ENCODE data around the gene TM7SF2. TPM values are rescaled to one million over a fixed set of nuclear protein-coding genes. Genes with fewer than 3 reads are reported as not detected.
"Not testable (repeated sequence)": the region's sequence is repeated elsewhere in the genome, so short reads cannot be mapped to it uniquely, and the experiment has no call there.

The TM7SF2 gene
- total RNA-seq, 1 donor from 2014 or later = 36.1 TPM

GRCh38 chr11:65141896-65142494 is 30.3 kb downstream of the TM7SF2 start:
- Histone ChIP-seq H3F3A (ENCODE audit: low read depth) (no peaks in the 10 kb centered on the region), H3K9ac (no peak overlapping the region), H2AFZ (replicated peaks) (no peak overlapping the region), H3K4me1 (no peaks in the 10 kb centered on the region), H3K9me3 (ENCODE audit: low read depth) (no peaks in the 10 kb centered on the region), H3K4me2 (no peak overlapping the region), H3K27me3 (peaks cover 22% of the 10 kb centered on the region), H3K27ac (no peak overlapping the region), H3K4me3 (no peak overlapping the region), H3K79me2 (ENCODE audit: low read depth) (no peaks in the 10 kb centered on the region), H4K20me1 (ENCODE audit: low read depth) (no peaks in the 10 kb centered on the region), H3K36me3 (no peaks in the 10 kb centered on the region)
- Mint-ChIP-seq H3K27me3 (ENCODE audit: insufficient read depth, low read depth) (peaks cover 6% of the 10 kb centered on the region), H3K4me3 (no peak overlapping the region), H3K27ac (no peak overlapping the region), H3K36me3 (no peaks in the 10 kb centered on the region), H3K4me1 (no peaks in the 10 kb centered on the region), H3K9me3 (peaks cover 10% of the 10 kb centered on the region)
- TF ChIP-seq EZH2 (IDR thresholded peaks at IDR 0.05) (no peak), EZH2phosphoT487 (IDR thresholded peaks at IDR 0.05) (no peak), CTCF (IDR thresholded peaks at IDR 0.05) (no peak)
- no peak for DNase-seq (ENCODE audit: low spot score)

GRCh38 chr11:65147352-65148075 is 35.8 kb downstream of the TM7SF2 start:
- no peak overlapping the region for H3K27ac Mint-ChIP-seq
- DNase-seq (ENCODE audit: low spot score) = no peak

GRCh38 chr11:65148657-65149056 is 37.0 kb downstream of the TM7SF2 start:
- no peak for DNase-seq (ENCODE audit: low spot score)
- Histone ChIP-seq H3K4me2 (no peak overlapping the region), H3K36me3 (no peaks in the 10 kb centered on the region), H3K79me2 (ENCODE audit: low read depth) (no peaks in the 10 kb centered on the region), H4K20me1 (ENCODE audit: low read depth) (no peaks in the 10 kb centered on the region), H3K27ac (no peak overlapping the region), H2AFZ (replicated peaks) (no peak overlapping the region), H3K4me1 (no peaks in the 10 kb centered on the region), H3F3A (ENCODE audit: low read depth) (no peaks in the 10 kb centered on the region), H3K9me3 (ENCODE audit: low read depth) (no peaks in the 10 kb centered on the region), H3K4me3 (no peak overlapping the region), H3K9ac (no peak overlapping the region), H3K27me3 (no peaks in the 10 kb centered on the region)
- Mint-ChIP-seq H3K36me3 (no peaks in the 10 kb centered on the region), H3K27me3 (ENCODE audit: insufficient read depth, low read depth) (peaks cover 9% of the 10 kb centered on the region), H3K4me3 (no peak overlapping the region), H3K9me3 (peaks cover 14% of the 10 kb centered on the region), H3K4me1 (peaks cover 9% of the 10 kb centered on the region), H3K27ac (no peak overlapping the region)
- TF ChIP-seq EZH2 (IDR thresholded peaks at IDR 0.05) (no peak), CTCF (IDR thresholded peaks at IDR 0.05) (no peak), EZH2phosphoT487 (IDR thresholded peaks at IDR 0.05) (no peak)

More at GRCh38 chr11:65147352-65148075, 35.8 kb downstream of the TM7SF2 start:
- no peak overlapping the region for H3K4me3 Mint-ChIP-seq
- no peak overlapping the region for H3K9ac ChIP-seq
- H3K9me3 ChIP-seq (ENCODE audit: low read depth) = no peaks in the 10 kb centered on the region
- no peak overlapping the region for H2AFZ ChIP-seq (replicated peaks)
- H3F3A ChIP-seq (ENCODE audit: low read depth) = no peaks in the 10 kb centered on the region
- no peak overlapping the region for H3K4me2 ChIP-seq
- H4K20me1 ChIP-seq (ENCODE audit: low read depth) = no peaks in the 10 kb centered on the region
- H3K36me3 ChIP-seq = no peaks in the 10 kb centered on the region
- no peaks in the 10 kb centered on the region for H3K4me1 ChIP-seq
- no peak overlapping the region for H3K27ac ChIP-seq
- no peaks in the 10 kb centered on the region for H3K36me3 Mint-ChIP-seq
- no peak overlapping the region for H3K4me3 ChIP-seq
- H3K9me3 Mint-ChIP-seq = peaks cover 14% of the 10 kb centered on the region
- peaks cover 9% of the 10 kb centered on the region for H3K27me3 Mint-ChIP-seq (ENCODE audit: insufficient read depth, low read depth)
- TF ChIP-seq EZH2phosphoT487 (IDR thresholded peaks at IDR 0.05) (no peak), CTCF (IDR thresholded peaks at IDR 0.05) (no peak), EZH2 (IDR thresholded peaks at IDR 0.05) (no peak)
- no peaks in the 10 kb centered on the region for H3K79me2 ChIP-seq (ENCODE audit: low read depth)
- H3K27me3 ChIP-seq = no peaks in the 10 kb centered on the region
- peaks cover 9% of the 10 kb centered on the region for H3K4me1 Mint-ChIP-seq

- H3F3A ChIP-seq (ENCODE audit: low read depth); H3K27ac Mint-ChIP-seq; H3K36me3 Mint-ChIP-seq; H3K4me1 ChIP-seq; H4K20me1 ChIP-seq (ENCODE audit: low read depth); H3K27ac ChIP-seq; H3K4me2 ChIP-seq; H3K36me3 ChIP-seq; H3K27me3 Mint-ChIP-seq (ENCODE audit: insufficient read depth, low read depth); DNase-seq (ENCODE audit: low spot score); H2AFZ ChIP-seq (replicated peaks); H3K27me3 ChIP-seq; H3K9me3 ChIP-seq (ENCODE audit: low read depth); H3K9ac ChIP-seq; H3K4me3 Mint-ChIP-seq; H3K4me1 Mint-ChIP-seq; H3K4me3 ChIP-seq; H3K79me2 ChIP-seq (ENCODE audit: low read depth): not testable (repeated sequence)
- H3K9me3 Mint-ChIP-seq = peaks cover 14% of the 10 kb centered on the region
Observed at GRCh38 chr11:65150131-65150508, 38.4 kb downstream of the TM7SF2 start.
